IMR-90 (cell line): ENCODE measurements around the gene HOXC10. TPM values are rescaled to one million over a fixed set of nuclear protein-coding genes. Genes with fewer than 3 reads are reported as not detected.

ENCODE experiments used
- ATAC-seq: fragments of 200-7000 bp; cut with Tn5 transposase; 2 replicates; pipeline ENCODE4 v1.9.1; 2020; ENCODE audit warnings: low read depth, mild to moderate bottlenecking, moderate library complexity
- BruUV-seq: library from RNA; stranded (reverse); fragments of 400-500 nt; replicated peaks from 2 replicates; lab custom pipeline; 2021; lab: Mats Ljungman, UMichigan
- CTCF ChIA-PET: fragments of 300-600 bp; formaldehyde crosslinking; extraction: SDS; loops from one replicate; lab custom pipeline; 2021; ENCODE audit warnings: antibody characterized with exemption; lab: Yijun Ruan, JAX
- POLR2A ChIA-PET: fragments of 300-600 bp; sonication (Branson Sonifier 250); formaldehyde crosslinking; loops from one replicate; lab custom pipeline; 2022; ENCODE audit warnings: antibody characterized with exemption; ENCODE audit not compliant: unreplicated experiment; lab: Charles Lee
- DNase-seq: peaks from one replicate; pipeline ENCODE4 v3.0.0; 2013
- H2AFZ ChIP-seq: replicated peaks from 2 replicates; pipeline ENCODE3; 2013; ENCODE audit warnings: low read length, mild to moderate bottlenecking; ENCODE audit not compliant: poor library complexity
- H2AK5ac ChIP-seq: 2 replicates; pipeline ENCODE4 v1.6.1; 2013; ENCODE audit warnings: low read depth, low read length, inconsistent platforms
- H2AK9ac ChIP-seq: replicated peaks from 2 replicates; pipeline ENCODE3; 2013; ENCODE audit warnings: mild to moderate bottlenecking, low read depth, low read length, moderate library complexity; ENCODE audit not compliant: poor library complexity
- H2BK120ac ChIP-seq: 2 replicates; pipeline ENCODE4 v1.6.1; 2013; ENCODE audit warnings: low read depth, low read length, inconsistent platforms
- H2BK15ac ChIP-seq: 3 replicates; pipeline ENCODE4 v1.6.1; 2013; ENCODE audit warnings: low read depth, low read length, inconsistent platforms
- H2BK20ac ChIP-seq: 2 replicates; pipeline ENCODE4 v1.6.1; 2013; ENCODE audit warnings: low read depth, mild to moderate bottlenecking, inconsistent platforms, low read length, moderate library complexity
- H2BK5ac ChIP-seq: 2 replicates; pipeline ENCODE4 v1.6.1; 2013; ENCODE audit warnings: mild to moderate bottlenecking, low read depth, low read length, inconsistent platforms; ENCODE audit not compliant: poor library complexity, severe bottlenecking
- H3K14ac ChIP-seq: replicated peaks from 2 replicates; pipeline ENCODE4 v1.6.1; 2013; ENCODE audit warnings: low read depth, low read length, inconsistent platforms
- H3K18ac ChIP-seq: 2 replicates; pipeline ENCODE4 v1.6.1; 2013; ENCODE audit warnings: low read depth, low read length, control low read depth
- H3K23ac ChIP-seq: 2 replicates; pipeline ENCODE4 v1.6.1; 2013; ENCODE audit warnings: low read depth, low read length, inconsistent platforms
- H3K27ac ChIP-seq: 2 replicates; pipeline ENCODE4 v1.5.1; 2013; ENCODE audit warnings: mild to moderate bottlenecking, control low read depth, low read length; ENCODE audit not compliant: insufficient read depth
- H3K27me3 ChIP-seq: 2 replicates; pipeline ENCODE4 v1.6.1; 2013; ENCODE audit warnings: low read length; ENCODE audit not compliant: control insufficient read depth, insufficient read depth
- H3K36me3 ChIP-seq: 2 replicates; pipeline ENCODE4 v1.6.1; 2013; ENCODE audit warnings: low read length, mixed read lengths; ENCODE audit not compliant: control insufficient read depth, insufficient read depth
- H3K4ac ChIP-seq: 2 replicates; pipeline ENCODE4 v1.6.1; 2013; ENCODE audit warnings: low read depth, low read length, inconsistent platforms
- H3K4me1 ChIP-seq: 2 replicates; pipeline ENCODE4 v1.6.1; 2013; ENCODE audit warnings: low read length, mixed read lengths; ENCODE audit not compliant: control insufficient read depth, insufficient read depth
- H3K4me2 ChIP-seq: 2 replicates; pipeline ENCODE4 v1.6.1; 2013; ENCODE audit warnings: low read depth, mild to moderate bottlenecking, control low read depth, low read length, moderate library complexity
- H3K4me3 ChIP-seq: 2 replicates; pipeline ENCODE4 v1.5.1; 2013; ENCODE audit warnings: low read depth, mild to moderate bottlenecking, control low read depth, low read length, moderate library complexity; ENCODE audit not compliant: insufficient read depth
- H3K56ac ChIP-seq: 2 replicates; pipeline ENCODE4 v1.6.1; 2013; ENCODE audit warnings: low read length, inconsistent platforms; ENCODE audit not compliant: insufficient read depth; ENCODE audit errors: extremely low read depth
- H3K79me1 ChIP-seq, 2 experiments: 2 replicates each; pipeline ENCODE4 v1.6.1; 2013; ENCODE audit warnings: low read length in 2 of 2, inconsistent platforms in 1 of 2, low read depth in 1 of 2
- H3K9ac ChIP-seq: 2 replicates; pipeline ENCODE4 v1.6.1; 2013; ENCODE audit warnings: low read depth, low read length, control low read depth
- H3K9me1 ChIP-seq: 2 replicates; pipeline ENCODE4 v1.6.1; 2013; ENCODE audit warnings: low read length, inconsistent platforms; ENCODE audit not compliant: insufficient read depth
- H3K9me3 ChIP-seq: 2 replicates; pipeline ENCODE4 v1.6.1; 2013; ENCODE audit warnings: low read length; ENCODE audit not compliant: control insufficient read depth, insufficient read depth
- H4K20me1 ChIP-seq: 2 replicates; pipeline ENCODE4 v1.6.1; 2013; ENCODE audit warnings: low read length, inconsistent platforms; ENCODE audit not compliant: insufficient read depth
- H4K5ac ChIP-seq: 2 replicates; pipeline ENCODE4 v1.6.1; 2013; ENCODE audit warnings: mild to moderate bottlenecking, low read depth, low read length, control low read depth
- H4K8ac ChIP-seq, 2 experiments: 2 replicates each; pipeline ENCODE4 v1.6.1; 2013; ENCODE audit warnings: low read depth in 2 of 2, low read length in 2 of 2, control low read depth in 1 of 2, inconsistent platforms in 1 of 2
- H4K91ac ChIP-seq: 2 replicates; pipeline ENCODE4 v1.6.1; 2013; ENCODE audit warnings: low read depth, low read length, inconsistent platforms; ENCODE audit not compliant: insufficient read depth
- POLR2A ChIP-seq: IDR thresholded peaks from 2 replicates; pipeline ENCODE4 v1.6.1; 2012; ENCODE audit warnings: mild to moderate bottlenecking, low read depth, low read length
- WGBS, 2 experiments: methylation state at CpG; one replicate each; pipeline versions ENCODE4 v1.1.5 to v1.1.7; 2013; ENCODE audit warnings: missing lambda C conversion rate in 2 of 2; ENCODE audit not compliant: insufficient read length in 1 of 2; ENCODE audit errors: extremely low coverage in 2 of 2; 5-methylcytosine and 5-hydroxymethylcytosine counted together
- dilution Hi-C: fragments of 300-500 bp; cut with HindIII; formaldehyde crosslinking; loops from one replicate; pipeline ENCODE4 v1.14.3; 2018; ENCODE audit warnings: low sequenced_read_pairs; ENCODE audit not compliant: unreplicated experiment
- in situ Hi-C: fragments of 300-500 bp; cut with MboI; formaldehyde crosslinking; loops from 3 replicates; pipeline ENCODE4 v1.14.3; 2019; ENCODE audit warnings: low sequenced_read_pairs, inconsistent platforms, mixed read lengths
- intact Hi-C: fragments of 100-400 bp; cut with micrococcal nuclease; formaldehyde crosslinking; loops from 2 replicates; pipeline ENCODE4 v1.10.0; 2022
- polyA plus RNA-seq, 3 experiments: library from polyadenylated mRNA; depleted of rRNA; stranded (reverse); fragments of >200 nt; gene quantifications; 2 replicates each; pipeline ENCODE4 v1.2.3, GENCODE V29; 2012; ENCODE audit warnings: low replicate concordance in 1 of 3
- total RNA-seq: library from RNA; depleted of rRNA; stranded (reverse); fragments of >200 nt; gene quantifications from 2 replicates; pipeline ENCODE4 v1.2.3, GENCODE V29; 2012

The HOXC10 gene
- total and polyA plus RNA-seq, 2 of the 4 experiments (the other 2 are of a cell fraction) = 0.15 TPM; not detected in 1

DNA sequence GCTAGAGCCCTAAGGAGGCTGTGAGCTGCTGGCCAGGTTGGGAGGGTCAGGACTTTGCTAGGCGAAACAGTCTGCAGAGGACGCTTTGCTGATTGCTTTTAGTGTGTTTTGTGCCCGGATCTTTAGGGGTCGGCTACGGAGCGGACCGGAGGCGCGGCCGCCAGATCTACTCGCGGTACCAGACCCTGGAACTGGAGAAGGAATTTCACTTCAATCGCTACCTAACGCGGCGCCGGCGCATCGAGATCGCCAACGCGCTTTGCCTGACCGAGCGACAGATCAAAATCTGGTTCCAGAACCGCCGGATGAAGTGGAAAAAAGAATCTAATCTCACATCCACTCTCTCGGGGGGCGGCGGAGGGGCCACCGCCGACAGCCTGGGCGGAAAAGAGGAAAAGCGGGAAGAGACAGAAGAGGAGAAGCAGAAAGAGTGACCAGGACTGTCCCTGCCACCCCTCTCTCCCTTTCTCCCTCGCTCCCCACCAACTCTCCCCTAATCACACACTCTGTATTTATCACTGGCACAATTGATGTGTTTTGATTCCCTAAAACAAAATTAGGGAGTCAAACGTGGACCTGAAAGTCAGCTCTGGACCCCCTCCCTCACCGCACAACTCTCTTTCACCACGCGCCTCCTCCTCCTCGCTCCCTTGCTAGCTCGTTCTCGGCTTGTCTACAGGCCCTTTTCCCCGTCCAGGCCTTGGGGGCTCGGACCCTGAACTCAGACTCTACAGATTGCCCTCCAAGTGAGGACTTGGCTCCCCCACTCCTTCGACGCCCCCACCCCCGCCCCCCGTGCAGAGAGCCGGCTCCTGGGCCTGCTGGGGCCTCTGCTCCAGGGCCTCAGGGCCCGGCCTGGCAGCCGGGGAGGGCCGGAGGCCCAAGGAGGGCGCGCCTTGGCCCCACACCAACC lies 44.8 kb downstream of the HOXC10 start:
- no peaks in the 10 kb centered on the region for H3K79me1 ChIP-seq
- no TSS peak for BruUV-seq
- ChIA-PET POLR2A (no interaction called here), CTCF (no interaction called here)
- H3K4ac ChIP-seq = no peak overlapping the region
- H3K9me3 ChIP-seq = peaks cover 11% of the 10 kb centered on the region
- H2AK9ac ChIP-seq = no peak overlapping the region
- intact Hi-C loops (no loop called here), in situ Hi-C loops (no loop called here), dilution Hi-C loops (no loop called here)
- H4K5ac ChIP-seq = no peak overlapping the region
- 89% methylated on average over 6 of the region's 53 CpGs; no CpG with 5 or more reads in 1 of the 2 experiments for WGBS, 2 experiments
- no peak overlapping the region for H3K56ac ChIP-seq
- H2BK120ac ChIP-seq = no peak overlapping the region
- H2AFZ ChIP-seq = no peak overlapping the region
- H3K36me3 ChIP-seq = no peaks in the 10 kb centered on the region
- no peak overlapping the region for H2BK20ac ChIP-seq
- no peak overlapping the region for H3K9ac ChIP-seq
- no peak for TF ChIP-seq POLR2A
- H3K27me3 ChIP-seq = peaks cover 84% of the 10 kb centered on the region
- no peak overlapping the region for H3K23ac ChIP-seq
- DNase-seq = no peak
- no peak overlapping the region for H3K4me3 ChIP-seq
- H4K8ac ChIP-seq = no peak overlapping the region
- H3K4me2 ChIP-seq = no peak overlapping the region
- H3K27ac ChIP-seq = no peak overlapping the region
- no peaks in the 10 kb centered on the region for H4K20me1 ChIP-seq
- no peak overlapping the region for H2BK15ac ChIP-seq
- no peaks in the 10 kb centered on the region for H3K9me1 ChIP-seq
- no peak overlapping the region for H3K14ac ChIP-seq
- no peaks in the 10 kb centered on the region for H3K4me1 ChIP-seq
- H2BK5ac ChIP-seq = no peak overlapping the region
- no peak for ATAC-seq
- no peak overlapping the region for H2AK5ac ChIP-seq
- H4K91ac ChIP-seq = no peak overlapping the region
- no peak overlapping the region for H3K18ac ChIP-seq
